Brain pericyte (primary cell): ENCODE results near the gene INSRR.

Experiments used
- DNase-seq: peaks from one replicate; pipeline ENCODE4 v3.0.0-alpha.2; 2012; ENCODE audit warnings: low read depth, low spot score

INSRR gene

DNA sequence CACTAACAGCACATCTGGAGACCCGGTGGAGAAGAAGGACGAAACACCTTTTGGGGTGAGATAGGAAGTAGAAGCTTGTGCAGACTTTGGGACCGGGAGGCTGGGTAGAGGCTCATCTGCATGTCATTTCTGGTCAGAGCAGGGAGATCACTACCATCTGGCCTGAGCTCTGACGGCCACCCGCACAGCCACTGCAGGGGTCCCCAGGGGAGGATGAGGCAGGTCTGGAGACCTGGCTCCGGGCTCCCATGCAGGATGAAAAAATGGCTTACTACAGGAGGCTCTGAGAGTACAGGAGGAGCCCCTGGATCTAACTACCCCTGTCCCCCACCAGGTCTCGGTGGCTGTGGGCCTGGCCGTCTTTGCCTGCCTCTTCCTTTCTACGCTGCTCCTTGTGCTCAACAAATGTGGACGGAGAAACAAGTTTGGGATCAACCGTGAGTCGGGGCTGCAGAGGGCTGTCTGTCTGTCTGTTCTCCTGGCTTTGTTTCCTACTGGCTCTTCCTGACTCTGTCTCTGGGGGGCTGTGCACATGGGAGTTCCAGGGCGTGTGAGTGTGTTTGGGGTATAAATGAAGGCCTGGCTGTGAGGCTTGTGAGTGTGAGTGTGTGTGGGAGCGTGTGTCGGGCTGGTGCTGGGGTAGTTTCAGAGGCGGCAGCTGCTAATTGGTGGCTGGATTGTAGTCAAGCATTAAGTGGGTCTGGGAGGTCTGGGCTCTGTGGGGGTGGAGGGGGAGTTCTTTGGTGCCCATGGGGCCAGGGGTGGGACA, 15.8 kb upstream of the INSRR start:
- no peak for DNase-seq

DNA sequence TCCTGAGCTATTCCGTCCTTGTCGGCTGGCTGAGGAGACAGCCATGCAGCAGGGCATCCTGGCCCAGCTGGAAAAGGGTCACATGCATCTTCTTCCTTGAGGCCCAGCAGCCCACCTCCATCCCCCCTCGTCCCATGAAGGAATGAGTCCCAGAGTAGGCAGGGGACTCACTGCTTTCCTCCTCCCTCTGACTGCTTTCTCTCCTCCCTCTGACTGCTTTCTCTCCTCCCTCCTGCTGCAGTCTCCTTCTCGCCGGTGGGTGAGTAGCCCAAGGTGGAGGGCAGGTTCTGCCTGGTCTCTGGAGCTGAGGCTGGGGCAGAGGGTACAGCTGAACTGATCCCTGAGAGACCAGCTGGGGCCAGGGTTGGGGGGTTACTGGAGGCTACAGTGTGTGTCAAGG, 15.2 kb upstream of the INSRR start:
- no peak for DNase-seq

DNA sequence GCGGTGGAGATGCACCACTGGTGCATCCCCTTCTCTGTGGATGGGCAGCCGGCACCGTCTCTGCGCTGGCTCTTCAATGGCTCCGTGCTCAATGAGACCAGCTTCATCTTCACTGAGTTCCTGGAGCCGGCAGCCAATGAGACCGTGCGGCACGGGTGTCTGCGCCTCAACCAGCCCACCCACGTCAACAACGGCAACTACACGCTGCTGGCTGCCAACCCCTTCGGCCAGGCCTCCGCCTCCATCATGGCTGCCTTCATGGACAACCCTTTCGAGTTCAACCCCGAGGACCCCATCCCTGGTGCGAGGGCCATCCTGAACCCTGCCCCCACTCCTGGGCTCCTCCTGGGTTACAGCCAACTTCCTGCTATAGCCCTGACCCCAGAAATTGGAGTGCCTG, 14.7 kb upstream of the INSRR start:
- DNase-seq, result no peak

DNA sequence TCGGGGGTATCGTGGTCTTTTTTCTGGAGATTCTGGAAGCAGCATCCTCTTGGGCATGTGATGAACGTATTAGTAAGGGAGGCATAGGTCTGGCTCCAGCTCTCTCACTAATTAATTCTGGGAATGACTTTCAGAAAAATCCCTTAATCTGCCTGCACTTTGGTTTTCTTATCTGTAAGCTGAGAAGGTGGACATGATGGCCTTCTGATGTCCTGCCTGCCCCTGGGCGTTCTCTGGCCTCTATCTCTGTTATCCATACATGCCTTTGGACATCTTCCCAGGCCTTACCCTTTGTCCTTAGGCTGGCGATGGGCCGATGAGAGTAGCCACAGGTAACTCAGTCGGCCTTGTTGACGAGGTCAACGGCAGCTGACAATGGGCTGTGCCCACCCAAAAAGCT, 10.5 kb upstream of the INSRR start:
- no peak for DNase-seq

DNA sequence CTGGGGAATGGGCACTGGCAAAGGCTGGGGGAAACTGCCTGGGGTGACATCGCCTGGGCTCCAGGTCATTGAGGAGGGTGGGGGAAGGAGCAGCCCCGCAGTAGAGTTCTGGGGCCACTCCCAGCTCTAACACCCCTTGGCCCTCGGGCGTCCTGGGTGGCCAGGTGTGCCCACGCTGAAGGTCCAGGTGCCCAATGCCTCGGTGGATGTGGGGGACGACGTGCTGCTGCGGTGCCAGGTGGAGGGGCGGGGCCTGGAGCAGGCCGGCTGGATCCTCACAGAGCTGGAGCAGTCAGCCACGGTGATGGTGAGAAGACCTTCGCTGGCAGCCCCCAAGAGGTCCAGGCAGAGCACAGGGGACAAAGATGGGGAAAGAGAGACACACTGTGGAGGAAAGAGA, 9.4 kb upstream of the INSRR start:
- DNase-seq, result no peak

DNA sequence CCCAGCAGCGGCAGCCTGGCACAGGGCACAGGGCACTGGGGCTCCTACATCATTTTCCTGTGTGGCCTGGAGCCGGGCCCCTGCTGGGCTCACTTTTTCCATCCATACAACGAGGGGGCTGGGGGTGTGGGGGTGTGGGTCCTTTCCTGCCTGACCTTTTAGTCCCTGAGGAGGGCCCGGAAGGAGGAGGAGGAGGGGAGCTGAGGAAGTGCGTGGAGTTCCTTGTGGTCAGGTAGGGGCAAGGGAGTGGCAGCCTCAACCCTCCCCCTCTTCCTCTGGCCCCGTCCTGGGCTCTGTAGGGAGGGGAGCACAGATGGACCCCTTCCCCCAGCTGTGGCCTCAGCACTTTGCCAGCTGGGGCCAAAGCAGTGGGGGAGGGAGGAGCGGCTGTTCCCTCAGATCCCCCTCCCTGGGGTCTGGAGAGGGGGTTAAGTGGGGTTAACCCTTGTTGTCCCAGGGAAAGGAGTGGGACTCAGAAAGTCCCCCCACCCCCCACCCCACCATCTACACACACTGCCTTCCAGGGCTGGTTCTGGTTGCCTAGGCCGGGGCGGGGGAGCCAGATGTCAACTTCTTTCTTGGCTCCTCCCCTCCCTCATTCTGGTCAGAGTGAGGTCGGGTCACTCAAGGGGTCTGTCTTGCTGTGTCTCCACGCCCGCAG, 7.5 kb upstream of the INSRR start:
- DNase-seq, result no peak

DNA sequence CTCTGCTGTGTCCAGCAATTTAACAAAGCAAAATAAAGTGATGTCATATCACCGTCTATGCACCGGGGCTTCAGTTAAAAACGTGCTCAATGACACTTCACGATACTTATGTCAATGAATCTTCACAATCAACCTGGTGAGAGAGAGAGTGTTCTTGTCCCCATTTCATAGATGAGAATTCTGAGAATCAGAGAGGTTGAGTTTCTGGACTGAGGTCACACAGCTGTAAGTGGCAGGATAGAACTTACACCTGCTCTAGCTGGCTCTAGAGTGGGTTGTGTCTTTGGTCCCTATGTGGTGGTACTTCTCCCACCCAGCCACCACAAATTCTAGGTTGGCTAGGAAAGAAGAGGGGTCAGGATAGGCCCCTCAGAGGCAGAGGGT, 6.9 kb upstream of the INSRR start:
- no peak for DNase-seq

DNA sequence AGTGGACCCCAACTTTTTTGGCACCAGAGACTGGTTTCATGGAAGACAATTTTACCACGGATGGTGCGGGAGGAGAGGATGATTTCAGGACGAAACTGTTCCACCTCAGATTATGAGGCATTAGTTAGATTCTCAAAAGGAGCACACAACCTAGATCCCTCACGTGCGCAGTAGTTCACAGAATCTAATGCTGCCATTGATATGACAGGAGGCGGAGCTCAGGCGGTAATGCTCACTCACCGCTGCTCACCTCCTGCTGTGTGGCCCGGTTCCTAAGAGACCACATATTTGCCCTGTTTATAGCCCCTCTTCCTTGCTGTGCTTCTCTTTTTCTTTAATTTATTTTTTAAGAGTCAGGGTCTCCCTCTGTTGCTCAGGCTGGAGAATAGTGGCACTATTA, 6.3 kb upstream of the INSRR start:
- no peak for DNase-seq

DNA sequence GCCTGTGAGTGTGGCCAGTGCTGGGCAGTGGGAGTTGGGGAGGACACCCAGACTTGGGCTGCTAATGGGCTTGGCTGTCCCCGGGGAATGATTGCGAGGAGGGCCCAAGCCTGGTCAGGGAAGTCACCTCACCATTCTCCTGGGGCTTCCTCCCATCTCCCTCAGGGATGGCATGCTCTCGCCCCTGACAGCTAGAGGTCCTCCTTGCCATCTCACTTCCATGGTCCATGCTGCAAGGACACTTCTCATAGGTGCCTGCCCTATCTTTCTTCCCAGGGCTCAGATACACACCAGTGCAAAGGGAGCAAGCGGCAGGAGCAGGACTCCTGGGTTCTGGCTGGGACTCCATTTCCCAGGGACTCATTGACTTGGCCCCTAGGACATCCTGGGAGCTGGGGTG, 5.9 kb upstream of the INSRR start:
- no peak for DNase-seq

DNA sequence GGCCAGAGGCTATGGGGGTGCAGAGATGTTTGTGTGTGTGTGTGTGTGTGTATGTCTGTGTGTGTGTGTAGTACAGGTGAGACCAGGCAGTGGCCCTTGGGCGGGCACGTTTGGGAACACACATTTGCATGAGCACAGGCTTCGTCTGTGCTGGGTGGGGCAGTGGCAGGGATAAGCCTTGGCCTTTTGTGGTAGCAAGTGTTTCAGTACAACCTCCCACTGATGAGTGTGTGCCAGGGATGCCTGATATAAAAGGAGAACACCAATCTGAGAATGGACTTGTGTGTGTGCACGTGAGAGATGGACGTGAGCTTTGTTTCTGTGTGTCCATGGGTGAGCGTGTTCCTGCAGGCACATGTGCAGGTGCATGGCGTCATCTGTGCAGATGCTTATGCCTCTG, 4.7 kb upstream of the INSRR start:
- DNase-seq, result no peak

DNA sequence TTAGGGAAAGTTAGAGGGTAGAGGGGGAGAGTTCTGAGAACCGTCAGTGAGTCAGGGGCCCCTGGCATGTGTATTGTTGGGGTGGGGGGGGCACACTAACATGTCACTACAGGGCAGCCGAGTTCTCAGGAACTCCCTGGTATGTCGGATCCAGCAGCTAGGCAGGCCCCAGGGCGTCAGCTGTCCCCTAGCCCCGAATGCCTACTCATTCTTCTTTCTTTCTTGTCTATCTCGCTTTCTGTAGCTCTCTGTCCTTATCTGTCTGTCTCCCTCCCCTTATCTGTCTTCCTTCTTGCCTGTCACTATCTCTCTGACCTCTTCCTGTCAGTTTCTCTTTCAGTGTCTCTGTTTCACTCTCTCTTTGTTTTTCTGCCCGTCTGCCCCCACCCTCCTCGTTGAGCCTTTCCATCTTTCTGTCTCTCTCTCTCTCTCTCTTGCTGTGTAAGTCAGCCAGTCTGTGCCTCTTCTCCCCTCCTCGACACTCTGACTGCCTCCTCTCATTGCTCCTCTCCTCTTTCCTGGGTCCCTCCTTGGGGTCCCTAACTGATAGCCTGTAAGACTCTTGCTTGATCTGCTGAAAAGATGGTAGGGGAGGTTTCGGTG, 4.2 kb upstream of the INSRR start:
- DNase-seq, result no peak

DNA sequence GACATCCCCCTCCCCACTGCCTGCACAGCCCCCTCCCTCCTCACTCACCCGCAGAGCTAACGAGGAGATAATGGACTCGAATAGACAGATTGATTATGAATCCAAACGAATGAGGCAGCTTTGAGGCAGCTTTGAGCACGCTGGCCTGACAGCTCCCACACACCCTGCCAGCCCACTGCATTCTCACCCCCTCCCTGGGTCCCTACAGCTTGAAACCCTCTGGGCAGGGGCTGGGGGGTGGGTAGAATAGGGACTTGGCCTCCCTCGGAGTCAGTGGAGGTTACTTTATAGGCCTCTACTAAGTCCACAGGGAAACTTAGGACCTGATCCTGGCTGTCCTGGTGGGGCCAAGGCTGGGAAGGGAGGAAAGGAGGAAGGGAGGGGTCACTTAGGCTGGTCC, 3.7 kb upstream of the INSRR start:
- no peak for DNase-seq

DNA sequence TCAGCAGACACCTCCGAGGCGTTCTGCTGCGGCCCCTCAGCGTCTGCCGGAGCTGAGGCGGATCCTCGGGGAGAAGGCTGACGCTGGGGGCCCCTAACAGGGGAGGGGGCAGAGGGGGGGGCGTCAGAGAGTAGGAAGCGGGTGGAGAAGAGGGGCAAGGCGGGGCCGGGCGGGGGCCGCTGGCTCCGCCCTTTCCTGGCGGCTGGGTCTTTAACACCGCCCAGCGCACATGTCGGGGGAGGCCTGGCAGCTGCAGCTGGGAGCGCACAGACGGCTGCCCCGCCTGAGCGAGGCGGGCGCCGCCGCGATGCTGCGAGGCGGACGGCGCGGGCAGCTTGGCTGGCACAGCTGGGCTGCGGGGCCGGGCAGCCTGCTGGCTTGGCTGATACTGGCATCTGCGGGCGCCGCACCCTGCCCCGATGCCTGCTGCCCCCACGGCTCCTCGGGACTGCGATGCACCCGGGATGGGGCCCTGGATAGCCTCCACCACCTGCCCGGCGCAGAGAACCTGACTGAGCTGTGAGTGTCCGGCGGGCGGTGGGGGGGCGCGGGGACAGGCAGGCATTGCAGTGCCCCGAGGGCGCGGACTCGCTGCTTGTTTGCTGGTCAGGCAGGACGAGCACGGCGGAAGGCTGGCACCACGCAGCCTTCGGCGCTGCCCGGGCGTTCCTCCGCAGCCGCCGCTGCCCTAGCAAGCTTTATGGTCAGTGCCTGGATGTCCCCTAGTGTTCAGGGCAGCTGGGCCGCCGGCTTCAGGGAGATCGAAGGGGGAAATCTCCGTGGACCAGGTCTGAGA, 1.9 kb upstream of the INSRR start, which contains the start of gene NTRK1:
NTRK1 (plus strand) TSS at position 238 of the 796 bp plus-strand sequence; CDS start at position 308, 70 bp downstream.
- DNase-seq, result no peak

DNA sequence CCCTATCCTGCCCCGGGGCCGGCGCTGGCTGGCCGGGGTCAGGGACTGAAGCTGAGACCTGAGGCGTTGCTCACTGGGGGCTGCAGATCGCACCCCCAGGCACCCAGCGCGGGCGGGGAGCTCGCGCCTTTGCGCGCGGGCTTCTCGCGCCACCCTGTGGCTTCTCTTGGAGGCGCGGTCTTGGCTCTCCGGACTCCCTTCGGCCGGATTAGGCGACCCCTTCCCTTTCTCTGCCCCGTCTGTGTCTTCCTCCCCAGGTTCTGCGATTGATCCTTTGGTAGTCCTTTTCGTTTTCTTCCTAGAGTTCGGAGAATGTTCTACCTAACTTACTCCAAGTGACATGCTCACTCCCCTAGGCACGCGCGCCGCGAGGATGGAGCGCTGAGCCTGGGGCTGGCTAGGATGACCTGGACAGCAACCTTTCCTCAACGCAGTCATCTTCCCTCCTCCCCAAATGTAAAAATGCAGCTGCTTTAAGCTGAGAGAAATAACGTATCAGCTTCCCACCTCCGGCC, 1.3 kb upstream of the INSRR start:
- no peak for DNase-seq

DNA sequence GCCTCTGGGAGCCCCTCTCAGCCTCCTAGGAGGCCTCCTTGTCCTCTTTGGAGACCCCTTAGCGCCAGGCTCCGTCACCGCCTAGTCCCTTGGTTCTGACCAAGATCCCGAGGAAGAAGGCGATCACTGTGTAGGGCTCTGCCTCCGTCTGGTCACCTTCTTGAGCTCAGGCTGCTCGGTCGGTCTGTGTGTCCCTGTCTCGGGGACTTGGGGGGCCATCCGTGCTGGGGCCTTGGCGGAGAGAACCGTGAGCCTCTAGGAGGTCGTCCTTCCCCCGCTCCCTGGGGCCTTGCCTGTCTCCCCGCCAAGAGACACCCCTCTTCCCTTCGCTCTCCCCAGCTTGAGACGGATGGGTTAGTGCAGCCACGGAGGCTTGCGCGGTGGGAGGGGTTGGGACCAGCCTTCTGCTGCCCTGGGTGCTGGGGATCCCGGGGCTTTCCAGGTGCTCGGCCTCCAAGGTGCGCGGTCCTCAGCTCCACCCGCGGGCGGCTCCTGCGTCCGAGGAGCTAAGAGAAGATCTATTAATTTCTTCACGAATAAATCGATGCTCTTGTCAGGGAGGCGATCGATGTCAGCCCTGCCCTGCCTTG, 701 bp upstream of the INSRR start:
- no peak for DNase-seq

DNA sequence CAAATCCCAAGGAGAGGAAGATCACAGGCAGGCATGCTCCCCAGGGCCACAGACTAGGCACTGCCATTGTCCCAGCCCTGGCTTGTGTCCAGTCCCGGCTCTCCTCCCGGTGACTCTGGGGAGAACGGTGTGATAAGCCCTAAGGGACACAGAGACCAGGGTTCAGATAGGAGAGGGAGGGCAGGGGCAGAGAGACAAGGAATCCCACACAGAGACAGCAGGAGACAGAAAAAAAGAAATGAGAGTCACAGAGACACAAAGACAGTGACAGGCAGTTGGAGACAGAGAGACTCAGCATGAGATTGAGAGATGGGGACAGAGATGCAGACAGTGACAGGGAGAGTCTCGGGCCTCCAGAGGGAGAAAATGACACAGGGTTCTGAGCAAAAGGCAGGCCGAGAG, 361 bp downstream of the INSRR start:
- DNase-seq, result no peak

DNA sequence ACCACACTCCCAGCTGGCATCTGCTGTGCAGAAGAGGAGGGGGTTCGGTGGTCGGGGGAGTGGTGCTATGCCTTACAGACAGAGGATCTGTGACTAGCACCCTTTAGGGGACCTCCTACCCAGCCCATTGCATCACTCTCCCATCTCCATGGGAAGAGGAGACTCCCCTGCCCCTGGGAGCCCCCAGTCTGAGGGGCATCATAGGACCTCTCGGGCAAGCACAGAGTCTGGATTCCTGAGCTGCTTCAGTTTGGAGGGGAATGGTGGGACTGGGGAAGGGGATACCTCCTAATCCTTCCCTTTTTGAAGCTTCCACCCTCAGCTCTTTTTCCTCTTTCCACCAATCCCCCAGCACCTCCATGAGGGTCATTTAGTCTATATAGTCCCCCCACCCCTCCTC, 1.4 kb downstream of the INSRR start:
- no peak for DNase-seq

DNA sequence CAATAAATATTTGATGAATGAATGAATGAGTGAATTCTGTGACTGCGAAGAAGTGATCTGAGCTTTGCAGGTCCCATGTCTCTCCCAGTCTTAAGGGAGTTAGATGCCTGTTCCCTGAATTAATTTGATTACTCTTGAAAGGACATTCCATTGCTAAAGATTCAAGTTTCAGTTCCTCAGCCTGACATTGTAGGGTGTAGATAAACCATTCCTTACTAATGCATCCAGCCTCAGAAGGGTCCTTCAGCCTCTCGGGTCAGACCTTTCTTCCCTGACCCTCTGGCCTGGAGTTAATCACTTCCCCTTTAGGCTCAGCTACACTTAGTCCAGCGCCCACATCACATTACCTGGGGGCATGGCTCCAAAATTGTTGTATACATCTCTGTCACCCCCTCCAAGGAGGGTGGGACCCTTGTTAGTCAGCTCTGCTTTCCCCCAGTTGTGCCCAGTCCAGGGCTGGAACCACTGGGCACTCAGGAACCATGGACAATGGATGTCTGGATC, 2.6 kb downstream of the INSRR start:
- DNase-seq, result no peak

DNA sequence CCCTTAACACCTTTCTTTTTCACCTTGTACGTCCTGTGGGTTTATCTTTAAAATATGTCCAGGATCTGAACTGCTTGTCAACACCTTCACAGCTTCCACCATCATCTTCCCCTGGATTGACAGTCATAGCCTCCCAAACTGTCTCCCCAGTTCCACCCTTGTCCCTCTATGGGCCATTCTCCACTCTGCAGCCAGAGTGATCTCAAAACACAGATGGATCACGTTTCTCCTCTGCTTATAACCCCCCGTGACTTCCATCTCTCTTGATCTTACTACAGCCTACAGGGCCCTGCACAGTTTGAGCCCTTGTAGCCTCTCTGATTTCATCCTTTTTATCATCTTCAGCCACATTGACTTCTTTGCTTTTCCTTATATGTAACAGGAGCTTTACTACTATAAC, 4.3 kb downstream of the INSRR start:
- no peak for DNase-seq

DNA sequence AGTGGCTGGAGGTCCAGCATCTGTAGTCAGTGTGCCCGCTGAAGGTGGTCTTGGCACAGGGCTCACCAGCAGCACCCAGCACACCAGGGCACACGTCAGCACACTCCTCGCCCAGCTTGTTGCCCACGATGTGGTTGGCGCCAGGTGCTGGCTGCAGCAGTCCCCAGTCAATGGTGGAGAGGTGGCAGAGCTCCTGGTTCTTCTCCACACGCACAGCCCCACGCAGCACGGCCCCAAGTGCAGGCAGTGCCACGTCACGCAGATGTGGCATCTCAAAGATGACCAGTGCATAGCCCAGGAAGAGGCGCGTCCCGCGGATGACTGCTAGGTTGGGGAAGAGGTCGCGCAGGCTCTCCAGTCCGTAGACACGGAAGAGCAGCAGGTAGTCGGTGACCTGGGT, 5.2 kb downstream of the INSRR start:
- DNase-seq, result no peak

DNA sequence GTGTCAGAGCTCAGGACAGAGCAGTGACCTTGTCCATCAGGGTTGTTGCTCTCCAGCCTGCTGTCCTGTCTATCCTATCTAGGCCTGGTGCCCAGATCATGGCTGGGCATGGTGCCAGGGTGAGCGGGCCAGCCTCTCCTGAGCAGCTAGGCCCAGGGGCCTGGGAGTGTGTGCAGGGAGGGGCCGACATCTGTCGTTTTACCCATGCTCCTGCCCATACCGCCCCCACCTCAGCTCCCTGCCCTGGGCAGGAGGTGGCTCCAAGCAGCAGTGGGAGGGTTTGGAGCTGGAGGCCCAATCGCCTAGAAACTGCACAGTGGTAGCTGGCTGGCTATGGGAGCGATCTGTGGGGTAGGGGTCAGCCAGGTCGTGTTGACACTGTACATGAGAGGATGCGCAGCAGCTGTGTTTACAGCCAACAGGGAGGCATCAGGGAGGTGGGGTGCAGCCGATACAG, 6.5 kb downstream of the INSRR start:
- DNase-seq, result peak; percentile 92
